Measurements from ENCODE around the gene INSRR. TPM values are rescaled to one million over a fixed set of nuclear protein-coding genes. Genes with fewer than 3 reads are reported as not detected.

Gene INSRR
- total RNA-seq, 1 donor from 2014 or later = not detected

DNA sequence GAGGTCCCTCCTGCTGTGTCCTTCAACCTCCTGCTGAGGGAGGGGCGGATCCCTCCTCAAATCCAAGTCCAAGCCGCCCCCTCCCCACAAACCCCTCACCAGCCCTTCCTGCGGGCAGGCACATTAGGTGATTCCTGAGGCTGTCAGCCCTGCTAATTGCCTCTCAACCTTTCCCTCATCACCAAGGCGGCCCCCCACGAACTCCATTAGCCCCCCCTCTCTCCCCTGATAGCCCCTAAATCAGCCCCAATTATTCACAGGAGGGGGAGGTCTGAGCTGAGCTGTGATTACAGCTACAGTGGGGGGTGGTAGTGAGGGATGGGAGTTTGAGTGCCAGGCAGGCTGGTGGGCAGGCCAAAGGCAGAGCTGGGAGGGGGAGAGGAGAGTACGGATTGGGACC, 28.8 kb upstream of the INSRR start:
- TF ChIP-seq, protein P1, sequence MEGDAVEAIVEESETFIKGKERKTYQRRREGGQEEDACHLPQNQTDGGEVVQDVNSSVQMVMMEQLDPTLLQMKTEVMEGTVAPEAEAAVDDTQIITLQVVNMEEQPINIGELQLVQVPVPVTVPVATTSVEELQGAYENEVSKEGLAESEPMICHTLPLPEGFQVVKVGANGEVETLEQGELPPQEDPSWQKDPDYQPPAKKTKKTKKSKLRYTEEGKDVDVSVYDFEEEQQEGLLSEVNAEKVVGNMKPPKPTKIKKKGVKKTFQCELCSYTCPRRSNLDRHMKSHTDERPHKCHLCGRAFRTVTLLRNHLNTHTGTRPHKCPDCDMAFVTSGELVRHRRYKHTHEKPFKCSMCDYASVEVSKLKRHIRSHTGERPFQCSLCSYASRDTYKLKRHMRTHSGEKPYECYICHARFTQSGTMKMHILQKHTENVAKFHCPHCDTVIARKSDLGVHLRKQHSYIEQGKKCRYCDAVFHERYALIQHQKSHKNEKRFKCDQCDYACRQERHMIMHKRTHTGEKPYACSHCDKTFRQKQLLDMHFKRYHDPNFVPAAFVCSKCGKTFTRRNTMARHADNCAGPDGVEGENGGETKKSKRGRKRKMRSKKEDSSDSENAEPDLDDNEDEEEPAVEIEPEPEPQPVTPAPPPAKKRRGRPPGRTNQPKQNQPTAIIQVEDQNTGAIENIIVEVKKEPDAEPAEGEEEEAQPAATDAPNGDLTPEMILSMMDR (IDR thresholded peaks at IDR 0.05) = no peak
- intact Hi-C loops (cut with micrococcal nuclease) = no loop called here
- DNase-seq = no peak
- ChIA-PET POLR2A (interaction anchor here (0.6 kb wide), 1 partner anchor 202 kb away, joined by 4 read pairs; no protein-coding TSS in a partner anchor), CTCF (interaction anchor here (0.6 to 1.7 kb wide), 2 partner anchors 49 to 198 kb away, joined by 3 to 7 read pairs; no protein-coding TSS in a partner anchor)
- H3K9me3 Mint-ChIP-seq = no peaks in the 10 kb centered on the region
- H3K4me1 Mint-ChIP-seq = peaks cover 2% of the 10 kb centered on the region
- no peak overlapping the region for H3K27ac Mint-ChIP-seq
- no peaks in the 10 kb centered on the region for H3K36me3 Mint-ChIP-seq (ENCODE audit: low read depth)
- H3K27me3 Mint-ChIP-seq = peaks cover 56% of the 10 kb centered on the region
- no peak for ATAC-seq (ENCODE audit: low read depth)
- H3K4me3 Mint-ChIP-seq = no peak overlapping the region

DNA sequence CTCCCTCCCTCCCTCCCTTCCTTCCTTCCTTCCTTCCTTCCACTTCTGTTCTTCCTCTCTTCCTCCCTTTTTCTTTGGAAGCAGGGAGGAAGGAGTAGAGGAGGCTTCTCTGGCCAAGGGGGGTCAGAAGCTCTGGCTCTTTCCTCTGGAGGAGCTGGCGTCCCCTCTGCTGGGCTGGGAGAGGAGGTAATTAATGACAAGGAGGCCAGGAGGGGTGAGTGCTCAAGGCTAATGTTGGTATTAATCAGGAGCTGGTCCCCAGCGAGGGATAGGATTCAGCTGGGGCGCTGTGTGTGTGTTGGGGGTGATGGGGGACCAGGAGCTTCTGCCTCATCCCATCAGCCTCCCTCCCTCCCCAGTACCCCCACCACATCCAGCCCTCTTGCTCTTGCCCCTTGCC, 28.4 kb upstream of the INSRR start:
- TF ChIP-seq, protein P1 (IDR thresholded peaks at IDR 0.05) = no peak
- ChIA-PET POLR2A (no interaction called here), CTCF (interaction anchor here (0.6 to 1.7 kb wide), 3 partner anchors 49 to 198 kb away, joined by 3 to 7 read pairs (median 3); no protein-coding TSS in a partner anchor)
- Mint-ChIP-seq H3K4me1 (peaks cover 2% of the 10 kb centered on the region), H3K36me3 (ENCODE audit: low read depth) (no peaks in the 10 kb centered on the region), H3K27ac (no peak overlapping the region), H3K4me3 (no peak overlapping the region), H3K9me3 (no peaks in the 10 kb centered on the region), H3K27me3 (peaks cover 56% of the 10 kb centered on the region)
- ATAC-seq (ENCODE audit: low read depth) = no peak
- intact Hi-C loops (cut with micrococcal nuclease) = no loop called here
- DNase-seq = no peak

DNA sequence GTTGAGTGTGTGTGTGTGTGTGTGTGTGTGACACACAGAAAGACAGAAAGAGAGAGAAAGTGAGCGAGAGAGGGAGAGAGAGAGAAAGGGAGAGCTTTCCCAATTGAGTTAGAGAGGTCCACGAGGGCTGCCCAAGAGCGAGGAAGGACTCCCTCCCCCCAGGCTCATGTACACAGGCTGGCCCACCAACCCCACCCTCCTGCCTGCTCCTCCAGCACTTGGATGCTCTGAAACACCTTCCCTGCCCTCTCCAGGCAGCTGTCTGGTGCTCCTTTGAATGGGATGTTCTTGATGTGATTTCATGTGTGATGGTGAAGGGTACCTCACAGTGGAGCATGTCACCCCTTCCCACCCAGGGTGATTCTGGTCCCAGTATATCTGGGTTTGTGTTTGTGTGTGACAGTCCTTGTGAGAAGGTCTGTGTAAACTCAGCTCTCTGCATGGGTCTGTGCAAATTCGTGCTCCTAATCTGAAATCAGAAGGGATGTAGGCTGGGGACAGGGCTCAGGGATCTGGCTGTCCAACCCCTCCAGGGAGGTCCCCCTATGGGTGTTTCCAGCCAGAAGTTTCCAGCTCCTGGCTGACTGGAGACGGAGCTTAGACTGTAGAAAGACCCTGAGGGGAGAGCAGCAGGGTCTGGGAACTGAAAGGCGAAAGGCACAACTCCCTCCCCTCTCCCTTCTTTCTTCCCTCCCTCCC, 27.8 kb upstream of the INSRR start:
- Mint-ChIP-seq H3K4me3 (no peak overlapping the region), H3K4me1 (no peaks in the 10 kb centered on the region), H3K36me3 (ENCODE audit: low read depth) (no peaks in the 10 kb centered on the region), H3K27ac (no peak overlapping the region), H3K9me3 (no peaks in the 10 kb centered on the region), H3K27me3 (peaks cover 55% of the 10 kb centered on the region)
- ATAC-seq (ENCODE audit: low read depth) (no peak), DNase-seq (no peak)
- TF ChIP-seq, protein P1 (IDR thresholded peaks at IDR 0.05) = no peak
- CTCF ChIA-PET = interaction anchor here (1.2 to 1.7 kb wide), 2 partner anchors 161 to 197 kb away, joined by 3 to 7 read pairs; no protein-coding TSS in a partner anchor
- POLR2A ChIA-PET = no interaction called here
- intact Hi-C loops (cut with micrococcal nuclease) = no loop called here

DNA sequence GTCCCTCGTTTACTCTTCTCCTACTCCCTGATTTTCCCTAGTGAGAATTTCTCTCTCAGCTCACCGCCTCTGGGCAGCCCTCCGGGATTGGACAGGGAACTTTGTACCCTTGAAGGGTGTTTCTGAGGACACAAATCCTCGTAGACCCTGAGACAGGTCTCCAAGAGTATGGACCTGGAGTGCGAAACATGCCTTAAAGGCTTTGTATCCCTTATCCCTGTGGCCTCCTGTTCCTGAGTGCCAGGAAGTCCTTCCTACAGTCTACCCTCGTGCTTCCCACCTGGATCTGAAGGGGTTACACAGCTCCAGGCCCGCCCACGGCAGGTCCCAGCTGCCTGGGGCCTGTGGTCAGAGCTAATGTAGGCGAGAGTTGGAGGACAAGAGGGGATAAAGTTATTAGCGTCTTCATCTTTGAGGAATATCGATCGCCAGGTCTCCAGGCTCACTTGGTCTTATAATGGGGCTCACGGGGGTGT, 27.0 kb upstream of the INSRR start:
- peaks cover 49% of the 10 kb centered on the region for H3K27me3 Mint-ChIP-seq
- no peak overlapping the region for H3K4me3 Mint-ChIP-seq
- POLR2A ChIA-PET = interaction anchor here (0.6 kb wide), 1 partner anchor 356 kb away, joined by 3 read pairs; no protein-coding TSS in a partner anchor
- H3K36me3 Mint-ChIP-seq (ENCODE audit: low read depth) = no peaks in the 10 kb centered on the region
- ATAC-seq (ENCODE audit: low read depth) (no peak), DNase-seq (no peak)
- H3K4me1 Mint-ChIP-seq = no peaks in the 10 kb centered on the region
- TF ChIP-seq, protein P1 (IDR thresholded peaks at IDR 0.05) = no peak
- no peak overlapping the region for H3K27ac Mint-ChIP-seq
- intact Hi-C loops (cut with micrococcal nuclease) = no loop called here
- no peaks in the 10 kb centered on the region for H3K9me3 Mint-ChIP-seq
- CTCF ChIA-PET = interaction anchor here (1.3 kb wide), 1 partner anchor 196 kb away, joined by 4 read pairs; no protein-coding TSS in a partner anchor

DNA sequence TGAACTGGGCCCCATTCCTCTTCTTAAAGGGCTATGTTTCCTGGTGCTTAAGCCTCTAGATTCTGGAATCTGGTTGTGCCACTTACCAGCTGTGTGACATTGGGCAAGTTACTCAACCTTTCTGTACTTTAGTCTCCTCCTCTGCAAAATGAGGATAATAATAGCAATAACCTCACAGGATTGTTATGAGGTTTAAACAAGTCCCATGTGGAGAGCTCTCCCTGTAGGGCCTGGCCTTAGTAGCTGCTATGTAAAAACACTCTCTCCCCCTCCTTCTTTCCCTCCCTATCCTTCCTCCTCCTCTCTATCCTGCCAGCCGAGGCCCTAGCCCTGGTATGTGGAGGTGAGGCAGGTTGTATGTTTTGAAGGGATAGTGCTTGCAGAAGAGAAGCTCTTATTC, 26.4 kb upstream of the INSRR start:
- no peak overlapping the region for H3K4me3 Mint-ChIP-seq
- CTCF ChIA-PET = interaction anchor here (1.1 to 1.3 kb wide), 2 partner anchors 89 to 195 kb away, joined by 3 to 4 read pairs; no protein-coding TSS in a partner anchor
- H3K9me3 Mint-ChIP-seq = no peaks in the 10 kb centered on the region
- TF ChIP-seq, protein P1 (IDR thresholded peaks at IDR 0.05) = no peak
- H3K27me3 Mint-ChIP-seq = peaks cover 49% of the 10 kb centered on the region
- intact Hi-C loops (cut with micrococcal nuclease) = no loop called here
- ATAC-seq (ENCODE audit: low read depth) (no peak), DNase-seq (no peak)
- POLR2A ChIA-PET = interaction anchor here (0.6 kb wide), 1 partner anchor 356 kb away, joined by 3 read pairs; no protein-coding TSS in a partner anchor
- no peak overlapping the region for H3K27ac Mint-ChIP-seq
- H3K36me3 Mint-ChIP-seq (ENCODE audit: low read depth) = no peaks in the 10 kb centered on the region
- H3K4me1 Mint-ChIP-seq = no peaks in the 10 kb centered on the region

Measured in activated B cell treated with CpG ODN at 0.5 μM for 24 hours (primary cell).